GM10248 (cell line): ENCODE results near the gene LRRC8D.

Experiments used
- CTCF ChIA-PET: fragments of 300-600 bp; sonication (Branson Sonifier 250); formaldehyde crosslinking; extraction: SDS; loops from one replicate; lab custom pipeline; 2021; ENCODE audit warnings: antibody characterized with exemption; lab: Yijun Ruan, JAX
- POLR2A ChIA-PET: fragments of 350-650 bp; sonication (Branson Sonifier 250); formaldehyde crosslinking; extraction: SDS; loops from one replicate; lab custom pipeline; 2020; ENCODE audit warnings: antibody characterized with exemption; lab: Yijun Ruan, JAX
- DNase-seq: peaks from one replicate; pipeline ENCODE4 v3.0.0; 2012; ENCODE audit errors: extremely low spot score
- CTCF ChIP-seq: IDR thresholded peaks from 2 replicates; pipeline ENCODE4 v1.5.1; 2012; ENCODE audit warnings: mild to moderate bottlenecking, low read depth; ENCODE audit errors: extremely low read depth, missing control alignments, control extremely low read depth

Gene LRRC8D

GRCh38 chr1:89829186-89829585 is 8.4 kb downstream of the LRRC8D start:
- CTCF ChIA-PET: interaction anchor here (1.4 to 2.6 kb wide), 3 partner anchors 14 to 47 kb away, joined by 3 to 16 read pairs (median 4); no protein-coding TSS in a partner anchor

GRCh38 chr1:89831462-89832120 is 10.8 kb downstream of the LRRC8D start:
- CTCF ChIA-PET: interaction anchor here (1.1 kb wide), 1 partner anchor 12 kb away, joined by 4 read pairs; no protein-coding TSS in a partner anchor
- no peak for TF ChIP-seq CTCF
- DNase-seq: no peak
- POLR2A ChIA-PET: no interaction called here

More at GRCh38 chr1:89829186-89829585, 8.4 kb downstream of the LRRC8D start:
- no peak for DNase-seq
- TF ChIP-seq CTCF: no peak
- POLR2A ChIA-PET: no interaction called here

GRCh38 chr1:89832496-89833127 is 11.8 kb downstream of the LRRC8D start:
- POLR2A ChIA-PET: no interaction called here
- CTCF ChIA-PET: interaction anchor here (3.1 kb wide), 1 partner anchor 11 kb away, joined by 16 read pairs; no protein-coding TSS in a partner anchor
- no peak for DNase-seq
- TF ChIP-seq CTCF: no peak

GRCh38 chr1:89833183-89834082 is 12.6 kb downstream of the LRRC8D start:
- POLR2A ChIA-PET: no interaction called here
- CTCF ChIA-PET: interaction anchor here (1.2 to 3.1 kb wide), 4 partner anchors 10 to 252 kb away, joined by 3 to 16 read pairs (median 6); no protein-coding TSS in a partner anchor

GRCh38 chr1:89834083-89834704 is 13.4 kb downstream of the LRRC8D start:
- TF ChIP-seq CTCF: no peak
- CTCF ChIA-PET: interaction anchor here (1.1 to 3.1 kb wide), 6 partner anchors 9 to 253 kb away, joined by 3 to 16 read pairs (median 6); no protein-coding TSS in a partner anchor
- no peak for DNase-seq
- POLR2A ChIA-PET: no interaction called here

More at GRCh38 chr1:89833183-89834082, 12.6 kb downstream of the LRRC8D start:
- no peak for TF ChIP-seq CTCF
- DNase-seq: no peak
